Measurements from ENCODE around the gene CBFA2T3.
A peak's percentile ranks its signal among the peaks of the same experiment; 100 is the strongest.
"Not testable (repeated sequence)": the region's sequence is repeated elsewhere in the genome, so short reads cannot be mapped to it uniquely, and the experiment has no call there.

The CBFA2T3 gene

DNA sequence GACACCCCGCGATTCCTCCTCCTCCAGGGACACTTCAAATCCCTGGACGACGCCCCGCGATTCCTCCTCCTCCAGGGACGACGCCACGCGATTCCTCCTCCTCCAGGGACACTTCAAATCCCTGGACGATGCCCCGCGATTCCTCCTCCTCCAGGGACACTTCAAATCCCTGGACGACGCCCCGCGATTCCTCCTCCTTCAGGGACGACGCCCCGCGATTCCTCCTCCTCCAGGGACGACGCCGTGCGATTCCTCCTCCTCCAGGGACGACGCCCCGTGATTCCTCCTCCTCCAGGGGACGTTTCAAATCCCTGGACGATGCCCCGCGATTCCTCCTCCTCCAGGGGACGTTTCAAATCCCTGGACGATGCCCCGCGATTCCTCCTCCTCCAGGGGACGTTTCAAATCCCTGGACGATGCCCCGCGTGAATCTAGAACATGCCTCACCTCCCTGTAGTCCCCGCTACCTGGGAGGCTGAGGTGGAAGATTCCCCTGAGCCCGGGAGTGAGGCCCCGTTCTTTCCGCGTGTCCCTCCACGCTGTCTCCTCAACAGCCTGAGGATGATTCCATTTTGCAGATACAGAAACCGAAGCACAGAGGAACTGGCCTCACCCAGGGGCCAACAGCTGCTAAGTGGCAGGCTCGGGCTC, 87.2 kb downstream of the CBFA2T3 start:
- DNase-seq (ENCODE audit: low read depth in 2 of 2), result not testable (repeated sequence)

DNA sequence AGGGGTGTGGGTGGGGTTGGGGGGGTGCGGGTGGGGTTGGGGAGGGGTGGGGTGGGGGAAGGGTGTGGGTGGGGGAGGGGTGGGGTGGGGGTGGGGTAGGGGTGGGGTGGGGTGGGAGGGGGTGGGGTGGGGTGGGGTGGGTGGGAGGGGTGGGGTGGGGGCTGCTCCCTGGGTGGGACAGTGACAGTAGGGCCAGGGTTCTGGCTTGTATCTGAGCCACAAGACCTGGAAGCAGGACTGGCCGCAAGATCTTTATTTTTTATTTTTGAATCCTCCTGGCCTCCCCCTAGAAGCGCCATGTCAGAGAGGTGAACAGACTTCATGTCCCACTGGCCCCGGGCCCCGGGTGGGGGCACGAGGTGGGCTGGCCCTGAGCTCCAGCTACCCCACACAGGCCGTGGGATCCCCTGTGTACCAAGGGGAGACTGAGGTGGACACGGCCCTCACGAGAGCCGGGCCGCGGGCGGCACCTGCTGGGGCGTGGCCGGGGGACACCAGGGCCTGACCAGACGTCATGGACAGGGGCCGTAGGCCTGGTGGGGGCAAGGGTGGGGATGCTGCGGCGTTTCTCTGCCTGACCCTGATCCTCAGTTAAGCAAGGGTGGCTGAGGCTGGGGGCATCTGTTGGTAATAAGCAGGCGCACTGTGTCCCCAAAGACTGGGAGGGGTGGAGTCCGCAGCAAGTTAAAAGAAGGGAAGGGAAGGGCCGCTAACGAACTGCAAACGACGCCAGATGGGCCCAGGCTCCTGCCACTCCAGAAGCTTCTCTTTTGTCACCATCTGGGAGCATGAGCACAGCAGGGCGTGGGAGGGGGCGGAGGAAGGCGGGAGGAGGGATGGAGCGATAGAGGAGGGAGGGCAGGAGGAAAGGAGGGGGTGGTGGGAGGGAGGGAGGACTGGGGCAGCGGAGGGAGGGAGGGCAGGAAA, 88.3 kb downstream of the CBFA2T3 start:
- no peak for DNase-seq (ENCODE audit: low read depth in 2 of 2)

DNA sequence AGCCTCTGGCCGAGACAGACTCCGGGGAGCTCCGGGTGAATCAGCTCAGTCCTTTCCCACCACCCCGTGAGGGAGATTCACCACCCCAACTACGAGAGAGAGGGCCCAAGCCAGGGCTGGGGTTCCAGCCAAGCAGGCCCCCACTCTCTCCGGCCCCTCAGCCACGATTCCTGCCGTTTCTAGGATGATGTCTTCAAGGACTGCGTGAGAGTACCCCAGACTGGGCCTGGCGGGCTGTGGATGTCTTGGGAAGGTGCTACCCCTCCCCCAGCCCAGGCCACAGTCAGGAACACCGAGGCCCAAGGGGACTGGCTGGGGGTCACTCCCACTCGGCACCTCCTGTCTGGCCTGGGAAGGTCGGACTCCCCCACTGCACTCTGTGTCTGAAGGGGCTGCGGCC, 89.0 kb downstream of the CBFA2T3 start:
- DNase-seq (ENCODE audit: low read depth in 2 of 2), result no peak

DNA sequence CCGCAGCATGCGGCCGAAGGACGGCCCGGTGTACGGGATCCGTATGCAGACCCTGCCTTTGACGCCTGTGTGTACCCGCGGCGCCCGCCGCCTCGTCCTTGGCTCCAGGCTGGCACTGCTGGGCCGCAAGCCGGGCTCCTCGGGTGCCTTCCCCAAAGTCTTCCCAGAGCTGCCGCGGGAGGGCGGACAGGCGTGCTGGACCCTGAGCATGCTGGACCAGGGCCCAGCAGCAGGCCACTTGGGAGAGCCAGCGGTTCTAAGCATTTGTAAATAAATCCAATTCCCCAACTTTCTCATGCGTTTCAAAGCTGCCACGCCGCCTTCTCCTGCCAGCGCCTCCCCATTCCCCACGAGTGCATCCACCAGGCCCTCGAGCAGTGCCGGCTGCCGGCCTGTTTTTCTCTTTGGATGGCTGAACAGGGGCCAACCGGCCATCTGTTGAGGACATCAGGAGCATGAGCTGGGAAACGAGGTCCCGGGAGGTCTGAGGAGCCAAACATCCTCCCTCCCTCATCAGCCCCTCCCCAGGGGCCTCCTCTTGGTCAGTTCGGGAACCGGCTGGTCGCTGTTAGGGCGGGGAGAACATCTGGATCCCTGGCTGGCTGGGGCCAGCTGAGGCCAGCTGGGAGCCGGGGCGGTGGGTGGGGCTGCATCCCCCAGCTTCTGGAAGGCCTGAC, 90.0 kb downstream of the CBFA2T3 start:
- DNase-seq (ENCODE audit: low read depth in 2 of 2), result no peak

DNA sequence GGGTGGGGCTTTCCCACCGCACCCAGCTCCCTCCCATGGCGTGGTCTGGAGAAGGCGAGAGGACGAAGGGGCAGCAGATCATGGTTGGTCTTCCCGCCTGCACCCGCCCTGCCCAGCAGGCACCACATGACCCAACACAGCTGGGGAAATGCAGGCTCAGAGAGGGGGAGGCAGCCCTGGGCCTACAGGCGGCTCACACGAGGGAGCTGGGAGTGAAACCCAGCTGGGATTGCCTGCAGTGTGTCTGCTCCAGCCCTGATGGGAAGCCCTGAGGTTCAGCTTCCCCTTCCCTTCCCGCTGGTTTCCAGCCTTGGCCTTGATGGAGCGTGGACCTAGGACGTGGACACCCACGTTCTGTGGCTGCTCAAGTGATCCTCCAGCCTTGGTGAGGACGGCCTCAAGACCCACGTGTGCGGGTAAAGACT, 90.6 kb downstream of the CBFA2T3 start:
- DNase-seq (ENCODE audit: low read depth in 2 of 2), result no peak

DNA sequence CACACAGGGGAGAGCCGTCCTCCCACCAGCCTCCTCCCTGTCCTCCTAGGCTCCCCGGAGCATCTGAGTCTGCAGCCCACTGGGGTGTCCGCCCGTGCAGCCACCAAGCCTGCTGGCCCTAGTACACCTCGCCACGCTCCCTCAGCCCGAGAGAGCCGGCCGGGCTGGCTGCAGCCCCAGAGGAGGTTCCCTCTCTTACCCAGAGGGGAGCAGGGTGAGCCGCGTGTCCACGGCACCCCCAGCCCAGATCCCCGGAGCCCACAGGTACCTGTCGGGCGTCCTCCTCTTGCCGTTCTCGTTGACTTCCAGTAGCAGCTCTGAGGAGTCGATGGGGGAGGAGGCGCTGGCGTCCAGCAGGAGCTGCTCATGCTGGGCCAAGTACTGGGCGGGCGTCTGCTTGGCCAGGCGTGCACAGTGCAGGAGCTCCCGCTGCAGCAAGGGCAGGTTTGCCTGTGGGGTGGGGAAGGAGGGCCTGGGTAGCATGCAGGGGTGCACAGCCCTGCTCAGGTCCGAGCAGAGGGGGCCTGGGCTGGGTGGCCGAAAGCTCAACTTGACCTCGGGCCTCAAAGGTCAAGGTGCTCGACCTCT, 91.2 kb downstream of the CBFA2T3 start:
- DNase-seq (ENCODE audit: low read depth in 2 of 2), result no peak

DNA sequence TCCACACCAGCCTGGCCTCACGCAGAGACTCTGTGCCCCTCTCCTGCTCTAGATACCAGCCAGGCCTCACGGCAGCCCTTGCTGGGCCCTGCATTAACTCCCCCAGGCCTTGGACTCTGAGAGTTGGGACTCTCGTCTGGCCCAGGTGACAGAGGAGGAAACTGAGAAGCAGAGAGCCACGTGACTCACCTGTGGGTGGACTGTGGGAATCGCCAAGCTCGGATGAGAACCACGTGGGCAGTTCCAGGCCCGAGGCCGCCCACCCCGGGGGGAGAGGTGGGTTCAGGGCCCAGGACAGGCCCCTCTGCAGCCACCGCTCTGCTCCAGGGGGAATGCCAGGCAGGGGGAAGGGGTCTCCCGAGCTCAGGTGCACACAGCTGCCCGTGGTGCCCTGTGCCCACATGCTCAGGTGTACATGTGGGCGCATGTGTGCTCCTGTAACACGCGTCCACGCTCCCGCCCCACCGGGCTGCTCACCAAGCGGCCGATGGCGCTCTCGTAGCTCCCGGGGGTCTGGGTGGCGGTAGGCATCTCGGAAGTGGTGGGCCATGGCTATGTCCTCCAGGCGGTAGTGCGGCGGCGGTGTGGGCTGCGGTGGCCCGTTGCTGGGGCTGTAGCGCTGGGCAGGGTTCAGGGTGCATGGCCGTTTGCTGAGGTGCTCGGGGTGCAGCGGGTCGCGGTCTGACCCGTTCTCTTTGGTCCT, 92.3 kb downstream of the CBFA2T3 start:
- no peak for DNase-seq (ENCODE audit: low read depth in 2 of 2)

DNA sequence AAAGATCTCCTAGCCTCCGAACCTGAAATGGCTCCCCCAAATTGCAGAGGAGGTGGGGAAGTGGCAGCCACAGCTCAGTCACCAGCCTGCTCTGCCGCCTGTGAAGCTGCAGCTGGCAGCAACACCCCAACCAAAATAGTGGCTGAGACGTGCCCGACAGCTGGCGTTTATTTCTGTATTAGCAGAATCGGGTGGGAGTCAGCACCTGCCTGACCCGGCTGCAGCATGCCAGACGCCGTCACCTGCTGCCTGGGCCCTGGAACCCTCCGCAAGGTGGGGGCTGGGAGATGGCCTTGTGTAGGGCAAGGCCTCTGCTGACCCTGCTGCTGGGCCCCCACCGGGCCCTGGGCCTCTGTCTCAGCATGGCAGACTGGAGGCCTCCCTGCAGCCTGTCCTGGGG, 93.1 kb downstream of the CBFA2T3 start:
- no peak for DNase-seq (ENCODE audit: low read depth in 2 of 2)

DNA sequence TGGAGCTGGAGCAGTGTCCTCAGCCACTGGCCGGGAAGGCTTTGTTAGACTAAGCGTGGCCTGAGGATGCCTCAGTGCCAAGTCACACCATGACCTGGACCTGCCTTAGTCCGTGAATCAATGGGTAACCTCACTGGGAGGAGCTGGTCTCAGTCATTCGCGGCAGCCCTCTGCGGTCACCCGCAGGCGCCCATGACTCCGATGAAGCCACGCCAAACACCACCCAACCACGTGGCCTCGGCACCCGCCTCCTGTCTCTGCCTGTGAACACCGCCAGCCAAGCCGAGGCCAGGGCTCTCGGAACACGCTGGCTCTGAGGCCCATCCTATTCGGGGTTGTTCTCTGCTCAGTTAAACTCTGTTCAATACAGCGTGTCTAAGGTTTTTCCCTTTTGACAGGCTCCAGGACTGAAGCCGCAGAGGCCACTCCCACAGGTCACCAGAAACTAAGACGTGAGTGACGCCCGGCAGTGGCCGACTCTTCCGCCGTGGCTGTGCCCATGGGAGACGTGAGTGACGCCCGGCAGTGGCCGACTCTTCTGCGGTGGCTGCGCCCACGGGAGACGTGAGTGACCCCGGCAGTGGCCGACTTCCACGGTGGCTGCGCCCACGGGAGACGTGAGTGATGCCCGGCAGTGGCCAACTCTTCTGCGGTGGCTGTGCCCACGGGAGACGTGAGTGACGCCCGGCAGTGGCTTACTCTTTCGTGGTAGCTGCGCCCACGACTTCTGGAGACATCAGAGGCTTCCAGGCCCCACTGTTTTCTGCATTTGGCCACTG, 93.7 kb downstream of the CBFA2T3 start:
- no peak for DNase-seq (ENCODE audit: low read depth in 2 of 2)

DNA sequence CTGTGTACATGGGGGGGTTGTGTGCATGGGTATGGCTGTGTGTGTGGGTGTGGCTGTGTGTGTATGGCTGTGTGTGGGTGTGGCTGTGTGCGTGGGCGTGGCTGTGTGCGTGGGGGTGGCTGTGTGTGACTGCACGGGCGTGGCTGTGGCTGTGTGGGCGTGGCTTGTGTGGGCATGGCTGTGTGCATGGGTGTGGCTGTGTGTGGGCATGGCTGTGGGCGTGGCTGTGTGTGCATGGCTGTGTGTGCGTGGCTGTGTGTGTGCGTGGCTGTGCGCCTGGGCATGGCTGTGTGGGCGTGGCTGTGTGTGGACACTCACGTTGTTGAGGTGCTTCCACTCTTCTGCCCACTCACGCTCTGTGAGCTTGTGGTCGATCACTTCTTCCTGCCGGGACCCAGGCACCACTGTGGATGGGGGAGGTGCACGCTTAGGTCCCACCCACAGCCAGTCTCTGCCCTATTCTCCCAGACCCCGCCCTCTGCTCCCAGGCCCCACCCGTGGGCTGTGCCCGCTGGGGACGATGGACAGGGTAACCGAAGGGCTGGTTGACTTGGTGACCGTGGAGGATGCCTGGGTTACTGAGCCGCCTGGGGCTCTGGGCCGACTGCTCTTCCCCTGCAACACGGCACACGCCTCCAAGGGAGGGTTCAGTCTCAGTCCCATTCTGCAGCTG, 94.5 kb downstream of the CBFA2T3 start:
- DNase-seq (ENCODE audit: low read depth in 2 of 2), result peak in 1 of 2 donors; percentile 4

DNA sequence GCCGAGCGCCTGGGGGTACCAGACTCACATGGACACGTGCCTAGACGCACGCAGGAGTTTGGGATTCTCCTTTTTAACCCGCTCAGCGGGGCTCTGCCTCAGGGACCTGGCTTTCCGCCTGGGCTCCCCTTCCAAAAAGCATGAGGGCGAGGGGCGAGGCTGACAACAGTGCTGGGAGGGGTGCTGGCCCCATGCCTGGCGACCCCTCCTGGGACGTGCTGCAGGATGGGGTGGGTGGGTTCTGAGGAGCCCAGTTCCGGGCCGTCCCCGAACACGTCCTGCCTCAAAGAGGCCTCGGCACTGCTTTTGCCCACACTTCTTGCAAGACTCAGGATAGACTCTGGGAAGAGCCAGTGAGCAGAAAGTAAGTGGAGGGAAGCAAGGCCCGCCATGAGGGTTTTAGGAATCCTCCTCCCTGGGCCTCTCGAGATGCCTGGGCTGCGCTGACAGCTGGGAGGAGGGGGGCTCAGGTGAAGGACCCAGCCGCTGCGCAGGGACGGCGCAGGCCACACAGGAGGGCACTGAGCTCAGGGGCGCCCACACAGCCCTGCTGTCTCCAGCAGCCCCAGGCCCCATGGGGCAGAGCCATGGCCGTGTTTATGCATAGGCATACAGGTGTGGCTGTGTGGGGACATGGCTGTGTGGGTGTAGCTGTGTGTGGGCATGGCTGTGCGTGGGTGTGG, 95.2 kb downstream of the CBFA2T3 start:
- no peak for DNase-seq (ENCODE audit: low read depth in 2 of 2)

DNA sequence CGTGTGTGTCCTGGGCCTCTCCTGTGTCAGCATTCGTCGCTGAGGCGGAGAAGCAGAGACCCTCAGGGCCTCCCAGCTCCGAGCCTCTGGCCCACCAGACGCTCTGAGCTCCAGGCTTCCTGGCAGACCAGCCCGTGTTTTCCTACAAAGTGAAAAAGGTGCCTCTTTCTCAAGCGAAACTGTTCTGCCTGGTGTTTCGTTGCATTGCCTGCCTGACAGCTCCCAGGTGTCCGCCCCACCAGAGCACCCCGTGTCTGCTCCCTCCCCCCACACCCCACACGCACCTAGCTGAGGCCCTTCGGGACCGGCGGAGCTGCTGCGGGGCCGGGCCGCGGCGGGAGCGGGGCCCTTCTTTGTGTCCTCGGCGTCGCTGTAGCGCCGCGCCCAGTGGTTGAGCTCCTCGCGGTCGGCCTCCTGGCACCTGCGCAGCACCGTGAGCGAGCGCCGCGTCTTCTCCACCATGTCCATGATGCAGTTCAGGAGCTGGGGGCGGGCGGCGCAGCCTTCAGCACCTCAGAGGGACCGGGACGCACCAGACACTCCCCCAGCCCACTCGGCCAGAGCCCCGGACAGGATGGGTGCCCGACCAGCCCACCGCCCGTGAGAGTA, 95.9 kb downstream of the CBFA2T3 start:
- no peak for DNase-seq (ENCODE audit: low read depth in 2 of 2)

DNA sequence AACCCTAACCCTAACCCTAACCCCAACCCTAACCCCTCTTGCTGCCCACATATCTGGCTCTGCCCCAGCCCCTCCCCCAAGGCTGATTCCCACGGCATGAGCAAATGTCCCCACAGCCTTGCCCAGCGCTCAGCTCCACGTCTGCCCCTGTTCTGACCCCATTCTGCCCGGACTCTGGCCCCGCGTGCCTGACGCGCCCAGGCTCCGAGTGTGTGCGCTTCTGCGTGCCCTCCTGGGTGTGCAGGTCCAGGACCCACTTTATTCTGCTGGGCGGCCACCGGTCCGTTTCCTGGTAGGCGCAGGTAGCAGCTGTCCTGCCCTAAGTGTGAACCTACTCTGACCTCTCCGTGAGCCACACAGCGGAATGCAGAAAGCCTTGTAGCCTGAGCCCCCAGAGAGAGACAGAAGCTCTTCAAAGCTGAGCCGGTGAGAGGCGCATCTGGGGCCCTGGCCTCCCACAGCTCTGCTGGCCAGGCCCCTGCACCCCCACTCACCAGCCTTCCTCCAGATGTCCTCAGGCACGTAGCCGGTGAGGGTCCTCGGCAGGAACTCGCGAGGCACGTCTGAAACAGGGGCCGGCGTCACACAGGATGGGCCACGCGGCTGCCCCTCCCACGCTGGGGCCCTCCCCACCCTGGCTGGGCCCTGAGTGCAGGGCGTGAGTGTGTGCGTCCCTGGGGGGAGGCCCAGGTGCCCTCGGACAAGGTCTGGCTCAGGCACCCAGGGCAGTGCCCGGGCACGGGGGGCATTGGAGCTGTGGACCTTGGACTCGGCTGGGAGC, 96.6 kb downstream of the CBFA2T3 start:
- DNase-seq (ENCODE audit: low read depth in 2 of 2), result no peak

DNA sequence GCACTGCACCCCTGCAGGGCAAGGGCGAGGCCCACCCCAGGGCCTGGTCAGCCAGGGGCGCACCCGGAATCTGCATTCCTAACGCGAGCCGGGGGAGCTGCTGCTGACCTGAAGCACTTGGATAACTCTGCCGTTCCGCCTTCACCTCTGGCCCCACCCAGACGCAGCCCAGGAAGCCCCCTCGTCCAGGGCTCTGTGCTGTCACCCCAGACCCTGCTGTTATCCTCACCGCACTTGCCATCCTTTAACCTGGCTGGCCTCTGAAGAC, 97.3 kb downstream of the CBFA2T3 start:
- no peak for DNase-seq (ENCODE audit: low read depth in 2 of 2)

DNA sequence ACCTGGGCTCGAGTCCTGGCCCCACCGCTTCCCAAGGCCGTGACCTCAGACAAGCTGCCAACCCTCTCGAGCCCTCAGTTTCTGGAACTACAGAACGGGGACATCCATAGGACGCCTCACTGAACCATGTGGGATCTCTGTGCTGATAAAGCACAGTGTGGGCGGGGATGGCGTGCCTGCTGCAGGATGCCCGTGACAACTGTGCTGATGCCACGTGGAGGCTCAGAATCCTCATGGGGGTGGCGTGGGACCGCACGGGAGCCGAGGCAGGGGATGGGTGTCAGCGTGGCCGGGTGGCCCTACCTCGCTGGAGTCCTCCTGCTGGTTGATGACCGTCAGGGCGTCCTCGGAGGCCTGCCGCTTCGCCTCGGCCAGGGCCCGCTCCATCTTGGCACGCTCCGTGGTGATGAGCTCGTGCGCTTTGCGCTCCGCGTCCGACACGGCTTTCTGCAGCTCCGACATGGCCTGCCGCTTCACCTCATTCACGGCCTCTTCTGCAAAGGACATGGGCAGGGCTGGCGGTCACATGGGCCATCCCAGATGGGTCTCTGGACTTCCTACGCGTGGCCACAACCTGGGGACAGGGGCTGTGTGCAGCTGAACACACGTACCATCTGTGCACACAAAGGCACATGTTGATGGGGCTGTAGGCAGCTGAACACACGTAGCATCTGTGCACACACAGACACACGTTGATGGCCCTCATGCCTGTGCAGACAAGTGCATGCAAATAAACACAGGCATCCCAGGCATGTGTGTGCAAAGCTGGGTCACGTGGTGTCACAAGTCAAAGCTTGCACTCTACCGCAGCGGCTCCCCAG, 97.8 kb downstream of the CBFA2T3 start:
- DNase-seq (ENCODE audit: low read depth in 2 of 2), result no peak

DNA sequence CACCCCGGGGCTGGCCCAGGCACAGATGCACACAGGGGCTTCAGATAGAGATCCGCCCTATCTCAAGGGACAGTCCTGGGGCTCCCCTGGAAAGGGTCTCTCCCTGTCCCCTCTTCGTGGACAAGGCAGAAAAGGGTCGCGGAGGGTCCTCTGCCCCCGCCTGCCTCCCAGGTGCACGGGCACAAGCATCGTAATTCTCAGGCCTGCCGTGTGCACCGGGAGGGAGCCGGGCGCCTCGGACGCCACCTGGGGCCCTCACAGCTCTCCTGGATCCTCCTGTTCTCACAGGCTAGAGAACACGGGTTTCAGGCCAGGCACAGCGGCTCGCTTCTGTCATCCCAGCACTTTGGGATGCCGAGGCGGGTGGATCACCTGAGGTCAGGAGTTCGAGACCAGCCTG, 98.7 kb downstream of the CBFA2T3 start:
- DNase-seq (ENCODE audit: low read depth in 2 of 2), result no peak

DNA sequence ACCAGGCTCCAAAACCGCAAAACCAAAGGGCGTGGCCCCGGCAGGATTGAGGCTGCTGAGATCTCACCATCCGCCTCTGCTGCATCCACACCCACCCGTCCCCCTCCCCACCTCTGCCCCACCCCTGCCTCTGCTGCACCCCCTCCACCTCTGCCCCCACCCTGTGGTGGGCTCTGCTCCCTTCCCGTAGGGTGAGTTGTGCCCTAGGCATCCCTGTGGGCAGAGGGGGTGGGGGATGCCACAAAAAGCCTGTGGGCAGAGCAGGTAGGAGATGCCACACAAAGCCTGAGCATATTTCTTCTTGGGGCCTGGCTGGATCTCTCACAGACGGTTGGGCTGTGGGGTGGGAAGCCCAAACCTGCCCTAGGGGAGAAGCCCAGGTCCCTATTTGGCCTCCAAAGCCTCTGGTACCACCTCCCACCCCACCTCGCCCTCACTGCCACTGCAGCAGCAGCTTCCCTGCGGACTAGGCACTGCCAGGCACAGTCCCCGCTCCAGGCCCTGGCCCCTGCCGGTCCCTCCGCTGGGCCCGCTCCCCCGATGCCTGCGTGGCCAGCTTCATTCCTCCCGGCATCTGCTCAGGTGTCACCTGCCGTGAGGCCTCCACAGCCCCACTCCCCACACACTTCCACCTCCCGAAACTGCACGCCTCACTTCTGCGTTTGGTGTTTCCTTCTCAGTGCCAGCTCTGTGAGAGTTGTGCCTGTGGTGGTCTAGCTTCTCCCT, 99.3 kb downstream of the CBFA2T3 start:
- no peak for DNase-seq (ENCODE audit: low read depth in 2 of 2)

Data from activated CD8-positive, alpha-beta memory T cell treated with anti-CD3 and anti-CD28 coated beads for 4 hours (primary cell).